Measurements from ENCODE around the gene FAM193B. TPM values are rescaled to one million over a fixed set of nuclear protein-coding genes. Genes with fewer than 3 reads are reported as not detected.

Gene FAM193B
- total RNA-seq, 2 experiments from 2014 or later = 63.6 to 77.7 TPM

GRCh38 chr5:177483994-177484901, 70.1 kb downstream of the FAM193B start:
- ATAC-seq = no peak

GRCh38 chr5:177483042-177483441, 71.3 kb downstream of the FAM193B start:
- DNase-seq (no peak), ATAC-seq (no peak)
- intact Hi-C loops (cut with DNase I, micrococcal nuclease) = no loop called here
- CTCF ChIA-PET = no interaction called here
- Mint-ChIP-seq H3K4me1 (peaks cover 20% of the 10 kb centered on the region), H3K9me3 (ENCODE audit: low read depth) (no peaks in the 10 kb centered on the region), H3K4me3 (no peak overlapping the region), H3K27me3 (no peaks in the 10 kb centered on the region), H3K27ac (no peak overlapping the region), H3K36me3 (ENCODE audit: low read depth) (peaks cover 16% of the 10 kb centered on the region)
- POLR2A ChIA-PET = no interaction called here

More at GRCh38 chr5:177483994-177484901, 70.1 kb downstream of the FAM193B start:
- Mint-ChIP-seq H3K9me3 (ENCODE audit: low read depth) (no peaks in the 10 kb centered on the region), H3K27me3 (no peaks in the 10 kb centered on the region), H3K4me3 (no peak overlapping the region), H3K4me1 (peaks cover 8% of the 10 kb centered on the region), H3K36me3 (ENCODE audit: low read depth) (peaks cover 15% of the 10 kb centered on the region), H3K27ac (no peak overlapping the region)
- intact Hi-C loops (cut with DNase I, micrococcal nuclease) = no loop called here
- POLR2A ChIA-PET = no interaction called here
- DNase-seq = no peak
- CTCF ChIA-PET = no interaction called here

DNA sequence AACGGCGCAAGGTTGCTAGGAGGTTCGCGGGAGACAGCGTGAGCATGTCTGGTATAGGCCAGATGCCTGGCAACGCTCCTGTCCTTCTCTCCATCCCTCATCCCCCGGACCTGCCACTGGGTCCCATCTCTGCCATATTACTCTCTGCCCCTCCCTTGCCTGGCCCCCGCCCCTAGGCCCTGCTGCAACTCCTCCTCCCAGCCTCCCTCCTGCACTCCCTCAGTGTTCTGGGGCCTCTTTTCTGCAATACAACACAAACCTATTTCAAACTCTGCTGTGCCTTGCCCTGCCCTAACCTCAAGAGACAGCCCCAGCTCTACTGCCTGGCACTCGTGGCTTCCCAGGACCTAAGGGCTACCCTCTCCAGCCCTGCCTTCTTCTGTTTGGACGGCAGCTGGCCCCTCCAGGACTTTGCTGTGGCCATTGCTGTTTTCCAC, 72.0 kb downstream of the FAM193B start:
- H3K4me1 Mint-ChIP-seq = peaks cover 26% of the 10 kb centered on the region
- ATAC-seq = no peak

DNA sequence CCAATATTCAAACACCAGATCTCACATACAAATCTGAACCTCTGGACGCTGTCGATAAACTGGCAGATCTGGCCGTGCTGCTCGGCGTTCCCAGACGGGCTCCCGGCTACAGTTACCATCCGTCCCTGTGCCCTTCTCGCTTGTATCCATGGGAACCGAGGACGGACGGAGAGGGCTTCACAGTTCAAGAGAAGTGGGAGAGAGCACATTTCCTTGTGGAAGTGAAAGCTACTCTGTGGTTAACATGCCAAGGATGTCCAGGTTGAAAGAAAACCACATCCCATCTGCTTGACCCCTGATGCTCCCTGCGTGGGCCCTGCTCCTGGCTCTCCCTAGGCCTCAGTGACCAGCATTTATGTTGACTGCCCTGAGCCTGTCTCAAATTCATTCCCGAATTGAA, 74.6 kb downstream of the FAM193B start:
- no peak overlapping the region for H3K4me3 Mint-ChIP-seq
- ATAC-seq (no peak), DNase-seq (no peak)
- POLR2A ChIA-PET = interaction anchor here (0.8 to 1.3 kb wide), 2 partner anchors 53 to 167 kb away, joined by 3 to 7 read pairs; no protein-coding TSS in a partner anchor
- peaks cover 8% of the 10 kb centered on the region for H3K36me3 Mint-ChIP-seq (ENCODE audit: low read depth)
- CTCF ChIA-PET = interaction anchor here (0.6 to 1.9 kb wide), 6 partner anchors 14 to 155 kb away, joined by 3 to 9 read pairs (median 4); no protein-coding TSS in a partner anchor
- no peaks in the 10 kb centered on the region for H3K27me3 Mint-ChIP-seq
- H3K9me3 Mint-ChIP-seq (ENCODE audit: low read depth) = no peaks in the 10 kb centered on the region
- peaks cover 41% of the 10 kb centered on the region for H3K4me1 Mint-ChIP-seq
- intact Hi-C loops (cut with DNase I, micrococcal nuclease) = no loop called here
- peak overlapping the region; percentile 98 for H3K27ac Mint-ChIP-seq

More for the DNA sequence above, 72.0 kb downstream of the FAM193B start:
- Mint-ChIP-seq H3K9me3 (ENCODE audit: low read depth) (no peaks in the 10 kb centered on the region), H3K27ac (no peak overlapping the region), H3K4me3 (no peak overlapping the region), H3K36me3 (ENCODE audit: low read depth) (peaks cover 12% of the 10 kb centered on the region), H3K27me3 (no peaks in the 10 kb centered on the region)
- intact Hi-C loops (cut with DNase I, micrococcal nuclease) = no loop called here
- POLR2A ChIA-PET = no interaction called here
- no peak for DNase-seq
- CTCF ChIA-PET = no interaction called here

DNA sequence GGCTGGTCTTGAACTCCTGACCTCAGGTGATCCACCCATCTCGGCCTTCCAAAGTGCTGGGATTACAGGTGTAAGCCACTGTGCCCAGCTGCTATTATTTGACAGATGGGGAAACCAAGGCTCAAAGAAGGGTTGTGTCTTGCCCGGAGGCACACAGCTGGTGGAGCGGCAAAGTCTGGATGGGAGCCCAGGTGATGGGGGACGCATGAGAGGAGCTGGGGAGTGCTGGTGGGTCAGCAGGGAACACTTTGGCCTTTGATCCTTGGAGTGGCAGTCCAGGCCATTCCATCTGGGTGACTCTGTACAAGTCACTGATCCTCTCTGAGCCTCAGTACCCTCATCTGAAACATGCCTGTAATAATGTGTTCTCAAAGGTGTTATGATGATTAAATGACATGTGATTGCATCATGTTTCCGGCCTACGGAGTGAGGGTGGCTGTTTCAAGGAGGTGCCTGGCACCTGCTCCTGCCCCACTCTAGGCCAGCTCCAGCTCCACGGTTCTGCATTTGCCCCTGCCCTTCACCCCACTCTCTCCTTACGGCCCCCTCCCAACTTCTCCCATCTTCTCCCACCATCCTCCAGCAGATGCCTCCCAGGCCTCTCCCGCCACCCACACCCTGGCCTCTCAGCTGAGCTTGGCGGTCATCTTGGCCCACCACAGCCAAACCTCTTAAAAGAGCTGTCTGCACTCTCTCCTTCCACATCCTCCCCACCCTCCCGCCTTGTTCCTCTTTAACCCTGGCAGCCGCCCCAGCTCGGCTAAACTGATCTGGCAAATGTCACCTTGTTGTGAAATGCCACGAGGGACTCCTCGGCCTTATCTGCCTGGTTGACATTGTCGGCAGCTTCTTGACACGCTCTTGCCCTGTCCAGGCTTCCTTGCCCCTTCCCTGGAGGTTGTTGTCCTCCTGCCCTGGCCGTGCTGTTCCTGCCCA, 75.4 kb downstream of the FAM193B start:
- H3K4me3 Mint-ChIP-seq = no peak overlapping the region
- H3K4me1 Mint-ChIP-seq = peaks cover 44% of the 10 kb centered on the region
- intact Hi-C loops (cut with DNase I, micrococcal nuclease) = no loop called here
- ATAC-seq (peak; percentile 87), DNase-seq (peak; percentile 73)
- POLR2A ChIA-PET = interaction anchor here (1.3 kb wide), 1 partner anchor 52 kb away, joined by 3 read pairs; no protein-coding TSS in a partner anchor
- peaks cover 1% of the 10 kb centered on the region for H3K27me3 Mint-ChIP-seq
- peak overlapping the region; percentile 98 for H3K27ac Mint-ChIP-seq
- H3K9me3 Mint-ChIP-seq (ENCODE audit: low read depth) = no peaks in the 10 kb centered on the region
- peaks cover 6% of the 10 kb centered on the region for H3K36me3 Mint-ChIP-seq (ENCODE audit: low read depth)
- CTCF ChIA-PET = interaction anchor here (0.6 to 1.9 kb wide), 12 partner anchors 11 to 88 kb away, joined by 3 to 9 read pairs (median 4); partner anchors contain the start of gene PDLIM7

- H3K27ac Mint-ChIP-seq = peak overlapping the region; percentile 98
- CTCF ChIA-PET = interaction anchor here (0.6 to 2.1 kb wide), 12 partner anchors 12 to 690 kb away, joined by 3 to 6 read pairs (median 4); partner anchors contain the start of gene PDLIM7
Observed at GRCh38 chr5:177477701-177478477, 76.5 kb downstream of the FAM193B start.

GRCh38 chr5:177476531-177477233, 77.7 kb downstream of the FAM193B start:
- ATAC-seq = no peak
- no peaks in the 10 kb centered on the region for H3K9me3 Mint-ChIP-seq (ENCODE audit: low read depth)
- H3K4me1 Mint-ChIP-seq = peaks cover 46% of the 10 kb centered on the region
- H3K4me3 Mint-ChIP-seq = no peak overlapping the region
- peaks cover 7% of the 10 kb centered on the region for H3K36me3 Mint-ChIP-seq (ENCODE audit: low read depth)
- peak overlapping the region; percentile 58 for H3K27ac Mint-ChIP-seq
- peaks cover 4% of the 10 kb centered on the region for H3K27me3 Mint-ChIP-seq
- ChIA-PET POLR2A (no interaction called here), CTCF (interaction anchor here (0.6 to 3.0 kb wide), 10 partner anchors 13 to 1009 kb away, joined by 3 to 17 read pairs (median 4); partner anchors contain the start of gene PDLIM7)
- no peak for DNase-seq
- intact Hi-C loops (cut with DNase I, micrococcal nuclease) = no loop called here

More at GRCh38 chr5:177477701-177478477, 76.5 kb downstream of the FAM193B start:
- H3K9me3 Mint-ChIP-seq (ENCODE audit: low read depth) = no peaks in the 10 kb centered on the region
- no peak overlapping the region for H3K4me3 Mint-ChIP-seq
- peaks cover 46% of the 10 kb centered on the region for H3K4me1 Mint-ChIP-seq
- POLR2A ChIA-PET = interaction anchor here (0.6 kb wide), 1 partner anchor 10 kb away, joined by 3 read pairs; no protein-coding TSS in a partner anchor
- no peak for ATAC-seq
- intact Hi-C loops (cut with DNase I, micrococcal nuclease) = no loop called here
- H3K36me3 Mint-ChIP-seq (ENCODE audit: low read depth) = peaks cover 7% of the 10 kb centered on the region
- H3K27me3 Mint-ChIP-seq = peaks cover 4% of the 10 kb centered on the region
- DNase-seq = no peak

- Mint-ChIP-seq H3K4me3 (no peak overlapping the region), H3K27me3 (peaks cover 4% of the 10 kb centered on the region), H3K27ac (peak overlapping the region; percentile 58), H3K9me3 (ENCODE audit: low read depth) (no peaks in the 10 kb centered on the region), H3K36me3 (ENCODE audit: low read depth) (peaks cover 7% of the 10 kb centered on the region), H3K4me1 (peaks cover 51% of the 10 kb centered on the region)
- ChIA-PET CTCF (interaction anchor here (0.5 to 3.0 kb wide), 9 partner anchors 13 to 1008 kb away, joined by 3 to 17 read pairs (median 4); no protein-coding TSS in a partner anchor), POLR2A (no interaction called here)
- DNase-seq (peak; percentile 47), ATAC-seq (peak; percentile 14)
- intact Hi-C loops (cut with DNase I, micrococcal nuclease) = no loop called here
Observed at GRCh38 chr5:177475563-177476427, 78.6 kb downstream of the FAM193B start.

DNA sequence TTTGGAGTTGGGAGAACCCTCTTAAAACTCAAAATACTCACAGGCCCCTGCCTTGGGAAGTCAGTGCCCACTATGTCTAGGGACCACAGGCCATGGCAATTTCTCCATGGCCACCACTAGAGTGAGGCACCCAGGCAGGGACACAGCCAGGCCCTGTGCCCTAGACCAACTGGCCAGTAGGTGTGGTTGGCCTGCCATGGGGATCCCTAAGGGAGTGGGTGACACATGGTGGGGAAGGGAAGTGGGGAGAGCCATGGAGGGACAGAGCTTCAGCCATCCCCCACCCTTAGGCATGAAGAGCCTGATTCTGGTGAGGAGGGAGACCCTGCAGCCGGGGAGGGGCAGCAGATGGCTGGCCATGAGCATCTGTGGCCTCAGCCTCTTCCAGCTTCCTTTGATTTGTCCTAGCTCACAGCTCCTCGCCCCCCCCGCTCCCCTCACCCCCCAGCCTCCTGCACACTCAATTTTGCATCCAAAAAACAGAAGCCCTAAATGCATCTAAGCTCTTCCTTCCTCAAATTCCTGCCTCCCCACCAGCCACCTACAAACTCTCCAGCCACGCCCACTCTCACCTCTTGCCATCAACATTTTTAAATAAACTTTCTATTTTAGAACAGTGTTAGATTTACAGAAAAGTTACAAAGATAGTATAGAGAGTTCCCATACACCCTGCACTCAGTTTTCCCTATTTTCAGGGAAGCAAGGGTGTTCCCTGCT, 79.4 kb downstream of the FAM193B start:
- Mint-ChIP-seq H3K9me3 (ENCODE audit: low read depth) (no peaks in the 10 kb centered on the region), H3K4me1 (peaks cover 49% of the 10 kb centered on the region), H3K27ac (peak overlapping the region; percentile 21), H3K4me3 (peak overlapping the region; percentile 65), H3K36me3 (ENCODE audit: low read depth) (peaks cover 7% of the 10 kb centered on the region), H3K27me3 (peaks cover 4% of the 10 kb centered on the region)
- intact Hi-C loops (cut with DNase I, micrococcal nuclease) = no loop called here
- ATAC-seq = no peak
- no peak for DNase-seq
- CTCF ChIA-PET = interaction anchor here (1.0 to 3.0 kb wide), 3 partner anchors 34 to 165 kb away, joined by 3 to 17 read pairs (median 4); no protein-coding TSS in a partner anchor
- POLR2A ChIA-PET = no interaction called here

All from activated CD4-positive, alpha-beta T cell treated with anti-CD3 and anti-CD28 coated beads for 36 hours (primary cell).